Measurements from ENCODE around the gene BHMT.
"Not testable (repeated sequence)": the region's sequence is repeated elsewhere in the genome, so short reads cannot be mapped to it uniquely, and the experiment has no call there.

The BHMT gene

DNA sequence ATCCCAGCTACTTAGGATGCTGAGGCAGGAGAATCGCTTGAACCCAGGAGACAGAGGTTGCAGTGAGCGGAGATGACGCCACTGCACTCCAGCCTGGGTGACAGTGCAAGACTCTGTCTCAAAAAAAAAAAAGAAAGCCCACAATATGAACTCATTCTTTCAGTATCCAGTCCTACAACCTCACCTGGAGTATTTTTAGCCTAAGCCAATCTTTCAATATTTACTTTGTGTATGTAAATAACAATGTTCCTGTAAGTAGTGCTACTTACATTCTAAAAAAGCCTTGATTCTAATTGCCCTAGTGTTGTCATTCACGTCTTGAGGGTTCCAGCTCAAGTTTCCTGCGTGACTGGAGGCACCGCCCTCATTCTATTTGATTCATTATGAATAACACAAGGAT is 62.0 kb downstream of the BHMT start:
- ATAC-seq, result no peak

DNA sequence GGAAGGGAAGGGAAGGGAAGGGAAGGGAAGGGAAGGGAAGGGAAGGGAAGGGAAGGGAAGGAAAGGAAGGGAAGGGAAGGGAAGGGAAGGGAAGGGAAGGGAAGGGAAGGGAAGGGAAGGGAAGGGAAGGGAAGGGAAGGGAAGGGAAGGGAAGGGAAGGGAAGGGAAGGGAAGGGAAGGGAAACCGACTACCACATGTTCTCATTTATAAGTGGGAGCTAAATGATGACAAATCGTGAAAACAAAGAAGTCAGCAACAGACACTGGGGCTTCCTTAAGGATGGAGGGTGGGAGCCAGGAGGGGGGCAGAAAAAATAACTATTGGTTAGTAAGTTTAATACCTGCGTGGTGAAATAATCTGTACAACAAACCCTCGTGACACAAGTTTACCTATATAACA is 68.8 kb downstream of the BHMT start:
- ATAC-seq, result not testable (repeated sequence)

DNA sequence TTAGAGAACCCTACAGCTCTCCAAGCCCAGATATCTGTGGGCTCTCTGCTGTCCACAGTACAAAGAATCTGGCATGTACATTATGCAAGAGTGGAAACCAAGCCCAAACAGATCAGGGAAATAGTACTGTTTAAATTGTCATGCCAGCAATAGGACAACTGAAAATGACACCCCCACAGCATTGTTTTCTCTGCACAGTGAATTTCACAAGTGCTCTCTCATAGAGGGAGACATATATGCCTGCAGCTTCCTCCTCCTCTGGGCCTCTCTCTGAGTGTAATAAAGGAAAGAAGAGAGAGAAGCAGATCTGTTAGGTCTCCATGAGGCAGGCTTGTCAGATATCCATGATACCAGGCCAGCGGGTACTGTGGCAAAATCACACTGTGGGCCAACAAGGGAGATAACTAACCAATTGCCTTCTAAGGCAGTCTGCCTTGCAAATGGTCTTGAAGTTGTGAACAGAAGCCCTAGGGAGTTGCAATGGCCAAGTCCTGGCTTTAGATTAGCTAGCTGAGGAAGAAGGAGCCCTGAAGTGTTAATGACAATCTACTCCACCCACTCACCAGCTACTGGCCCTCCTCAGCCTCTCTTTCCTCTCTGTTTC is 69.9 kb downstream of the BHMT start:
- ATAC-seq, result no peak
